Activated naive CD4-positive, alpha-beta T cell treated with anti-CD3 and anti-CD28 coated beads, Interleukin-2, amount 50 U/mL, for 72 hours (primary cell): ENCODE results near the gene SCARB2. TPM values are rescaled to one million over a fixed set of nuclear protein-coding genes. Genes with fewer than 3 reads are reported as not detected.

Source experiments
- ATAC-seq, 2 donors: fragments of 150-1000 bp; cut with Tn5 transposase; 2 replicates each; pipeline ENCODE4 v1.10.0; 2021; ENCODE audit warnings: mild to moderate bottlenecking in 2 of 2, moderate library complexity in 2 of 2
- DNase-seq, 2 donors: peaks; one replicate each; pipeline ENCODE4 v3.0.0; 2021 to 2022; ENCODE audit warnings: low spot score in 2 of 2
- H3K27ac Mint-ChIP-seq, 2 donors: one replicate each; pipeline ENCODE4 v1.8.0; 2022; ENCODE audit warnings: mild to moderate bottlenecking in 2 of 2, mixed read lengths in 2 of 2
- H3K36me3 Mint-ChIP-seq, 2 donors: one replicate each; pipeline ENCODE4 v1.8.0; 2022; ENCODE audit warnings: mixed read lengths in 2 of 2
- H3K9me3 Mint-ChIP-seq, 2 donors: one replicate each; pipeline ENCODE4 v1.8.0; 2022; ENCODE audit warnings: mixed read lengths in 2 of 2
- total RNA-seq, 2 donors: library from RNA; stranded (reverse); gene quantifications; one replicate each; pipeline ENCODE4 v1.2.3, GENCODE V29; 2022

Gene SCARB2
- total RNA-seq, 2 donors from 2014 or later: 2.3 to 6.5 TPM

GRCh38 chr4:76147454-76148141, 66.0 kb downstream of the SCARB2 start:
- peak; percentile 66 to 86 for ATAC-seq
- no peaks in the 10 kb centered on the region for H3K9me3 Mint-ChIP-seq

GRCh38 chr4:76144546-76144945, 69.1 kb downstream of the SCARB2 start:
- ATAC-seq: no peak
- DNase-seq: no peak
- no peaks in the 10 kb centered on the region for H3K9me3 Mint-ChIP-seq
- peaks cover 29 to 36% of the 10 kb centered on the region in 2 donors for H3K36me3 Mint-ChIP-seq
- no peak overlapping the region for H3K27ac Mint-ChIP-seq

More at GRCh38 chr4:76147454-76148141, 66.0 kb downstream of the SCARB2 start:
- DNase-seq: peak; percentile 41 to 74
- Mint-ChIP-seq H3K36me3 (peaks cover 18 to 21% of the 10 kb centered on the region in 2 donors), H3K27ac (peak overlapping the region; percentile 95 to 99)

DNA sequence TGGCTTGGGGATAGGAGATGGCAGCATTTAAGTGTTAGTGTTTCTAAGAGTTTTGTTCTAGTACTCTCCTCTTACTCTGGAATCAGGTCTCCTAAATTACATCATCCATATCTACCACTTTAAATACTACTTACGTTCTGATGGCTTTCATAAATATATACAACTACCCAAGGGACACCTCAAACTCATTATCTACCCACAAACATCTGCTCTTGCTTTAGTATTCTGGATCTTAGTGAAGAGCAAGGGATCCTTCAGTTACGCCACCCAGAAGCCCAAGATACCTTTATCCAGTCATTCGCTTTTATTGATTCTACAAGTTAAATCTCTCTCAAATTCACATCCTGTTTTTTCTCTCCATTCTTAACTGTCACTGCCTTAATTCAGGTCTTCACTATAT, 72.4 kb downstream of the SCARB2 start:
- Mint-ChIP-seq H3K9me3 (no peaks in the 10 kb centered on the region), H3K36me3 (peaks cover 13 to 26% of the 10 kb centered on the region in 2 donors), H3K27ac (peak overlapping the region in 1 of 2 donors; percentile 50)
- no peak for ATAC-seq
- DNase-seq: no peak

DNA sequence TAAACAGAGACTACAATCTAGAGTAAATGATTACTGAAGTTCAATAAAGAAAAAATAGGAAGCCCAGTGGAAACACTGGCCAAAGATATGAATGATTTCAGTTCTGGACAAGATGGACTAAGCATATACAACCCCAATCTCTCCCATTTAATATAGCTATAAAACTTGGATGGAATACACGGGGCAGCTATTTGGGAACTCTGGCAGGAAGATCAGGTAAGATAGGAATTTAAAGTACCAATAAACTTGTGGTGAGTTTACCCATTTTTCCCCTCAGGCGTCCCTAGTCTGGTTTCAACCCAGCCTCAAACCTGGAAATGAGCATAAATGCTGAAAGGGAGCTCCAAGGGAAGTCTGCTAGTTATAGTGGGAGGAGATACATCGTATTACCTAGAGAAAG, 85.9 kb downstream of the SCARB2 start:
- ATAC-seq (no peak), DNase-seq (no peak)
- no peaks in the 10 kb centered on the region for H3K9me3 Mint-ChIP-seq
- peaks cover 6 to 29% of the 10 kb centered on the region in 2 donors for H3K36me3 Mint-ChIP-seq
- no peak overlapping the region for H3K27ac Mint-ChIP-seq

GRCh38 chr4:76125816-76126215, 87.8 kb downstream of the SCARB2 start:
- Mint-ChIP-seq H3K27ac (no peak overlapping the region), H3K36me3 (peaks cover 6 to 35% of the 10 kb centered on the region in 2 donors), H3K9me3 (no peaks in the 10 kb centered on the region)
- ATAC-seq (no peak), DNase-seq (no peak)

GRCh38 chr4:76120199-76120598, 93.4 kb downstream of the SCARB2 start:
- no peaks in the 10 kb centered on the region for H3K9me3 Mint-ChIP-seq
- H3K27ac Mint-ChIP-seq: no peak overlapping the region
- DNase-seq (no peak), ATAC-seq (no peak)
- peaks cover 11 to 60% of the 10 kb centered on the region in 2 donors for H3K36me3 Mint-ChIP-seq

GRCh38 chr4:76117536-76117935, 96.1 kb downstream of the SCARB2 start:
- no peak for ATAC-seq
- peaks cover 11 to 47% of the 10 kb centered on the region in 2 donors for H3K36me3 Mint-ChIP-seq
- H3K9me3 Mint-ChIP-seq: no peaks in the 10 kb centered on the region
- H3K27ac Mint-ChIP-seq: no peak overlapping the region
- DNase-seq: no peak

- ATAC-seq (no peak), DNase-seq (no peak)
- Mint-ChIP-seq H3K36me3 (peaks cover 11 to 46% of the 10 kb centered on the region in 2 donors), H3K27ac (no peak overlapping the region), H3K9me3 (no peaks in the 10 kb centered on the region)
Measured at GRCh38 chr4:76116821-76117220, 96.8 kb downstream of the SCARB2 start.

Other genes starting within 250 kb of the SCARB2 start
- gene SDAD1, start 222.9 kb downstream of the SCARB2 start, total RNA-seq: 10 to 100 TPM; 21.4 to 43.3 TPM
- gene CXCL9, start 206.3 kb downstream of the SCARB2 start, total RNA-seq: 1 to 10 TPM in 1 of 2 donors, not detected in 1; 1.4 TPM
- gene CXCL10, start 190.3 kb downstream of the SCARB2 start, total RNA-seq: 1 to 10 TPM in 1 of 2 donors, under 1 TPM in 1; 0.20 to 1.2 TPM
- under 1 TPM; 0.21 to 0.23 TPM for gene CXCL11, start 177.8 kb downstream of the SCARB2 start, total RNA-seq
- gene ART3, start 139.1 kb downstream of the SCARB2 start, total RNA-seq: under 1 TPM in 1 of 2 donors, not detected in 1; 0.82 TPM
- gene NUP54, start 65.4 kb downstream of the SCARB2 start, total RNA-seq: 10 to 100 TPM; 63.6 to 72.8 TPM
- not detected for gene FAM47E, start 37.9 kb upstream of the SCARB2 start, total RNA-seq
- gene STBD1, start 92.9 kb upstream of the SCARB2 start, total RNA-seq: under 1 TPM in 1 of 2 donors, not detected in 1; 0.19 TPM
- gene CCDC158, start 207.3 kb upstream of the SCARB2 start, total RNA-seq: not detected
- under 1 TPM; 0.20 to 0.21 TPM for gene SHROOM3, start 221.4 kb upstream of the SCARB2 start, total RNA-seq